HEK293 (cell line): ENCODE results near the gene TBCCD1.
A peak's percentile ranks its signal among the peaks of the same experiment; 100 is the strongest.

ENCODE experiments used
- CTCF ChIA-PET: fragments of 350-600 bp; formaldehyde crosslinking; extraction: SDS; loops from one replicate; lab custom pipeline; 2021; ENCODE audit warnings: antibody characterized with exemption; lab: Yijun Ruan, JAX
- POLR2A ChIA-PET: fragments of 300-600 bp; formaldehyde crosslinking; extraction: SDS; loops from one replicate; lab custom pipeline; 2020; ENCODE audit warnings: antibody characterized with exemption, inconsistent platforms; lab: Yijun Ruan, JAX
- H3K27ac ChIP-seq: fragments of 200-500 bp; sonication (Bioruptor generic); 2 replicates; pipeline ENCODE4 v1.5.1; 2014; ENCODE audit warnings: low read depth, low read length, control low read depth, inconsistent platforms; ENCODE audit errors: extremely low read depth
- H3K36me3 ChIP-seq, 2 experiments: fragments of 200-500 bp in 1 of 2; sonication (Bioruptor generic) in 1 of 2; 1 replicate in 1 of 2; 2 replicates in 1 of 2; pipeline ENCODE4 v1.5.1; 2014 to 2017; ENCODE audit warnings: inconsistent platforms in 2 of 2, low read length in 2 of 2; ENCODE audit not compliant: control insufficient read depth in 2 of 2, insufficient read depth in 1 of 2
- H3K4me1 ChIP-seq: fragments of 200-500 bp; sonication (Bioruptor generic); 2 replicates; pipeline ENCODE4 v1.5.1; 2014; ENCODE audit warnings: mild to moderate bottlenecking, low read length, inconsistent platforms; ENCODE audit not compliant: control insufficient read depth, insufficient read depth
- H3K4me3 ChIP-seq: 2 replicates; pipeline ENCODE4 v1.5.1; 2011; ENCODE audit warnings: low read depth, mild to moderate bottlenecking, control low read depth, low read length, moderate library complexity
- H3K9me3 ChIP-seq: fragments of 200-500 bp; sonication (Bioruptor generic); 2 replicates; pipeline ENCODE4 v1.5.1; 2014; ENCODE audit warnings: low read depth, low read length, inconsistent platforms; ENCODE audit not compliant: control insufficient read depth, insufficient read depth
- ATF2 ChIP-seq: fragments of 450-650 bp; formaldehyde crosslinking; IDR thresholded peaks from 2 replicates; pipeline ENCODE4 v1.5.1; 2016; ENCODE audit warnings: missing biosample characterization, missing genetic modification characterization, low read depth
- KLF9 ChIP-seq: fragments of 450-650 bp; formaldehyde crosslinking; IDR thresholded peaks from 2 replicates; pipeline ENCODE4 v1.5.1; 2016; ENCODE audit warnings: missing biosample characterization, missing genetic modification characterization, low read depth
- SCRT1 ChIP-seq: fragments of 450-650 bp; formaldehyde crosslinking; IDR thresholded peaks from 2 replicates; pipeline ENCODE4 v1.5.1; 2016; ENCODE audit warnings: missing biosample characterization, missing genetic modification characterization, borderline replicate concordance
- SP7 ChIP-seq: fragments of 450-650 bp; formaldehyde crosslinking; IDR thresholded peaks from 2 replicates; pipeline ENCODE4 v1.5.1; 2016; ENCODE audit warnings: missing biosample characterization, missing genetic modification characterization
- ZBTB11 ChIP-seq: fragments of 450-650 bp; formaldehyde crosslinking; conservative IDR thresholded peaks from 2 replicates; pipeline ENCODE4 v1.5.1; 2016; ENCODE audit warnings: low read depth, missing biosample characterization, missing genetic modification characterization
- ZBTB26 ChIP-seq: fragments of 450-650 bp; formaldehyde crosslinking; optimal IDR thresholded peaks from 2 replicates; pipeline ENCODE3; 2016; ENCODE audit warnings: missing biosample characterization, mild to moderate bottlenecking, missing genetic modification characterization
- ZEB2 ChIP-seq: fragments of 450-650 bp; formaldehyde crosslinking; IDR thresholded peaks from 2 replicates; pipeline ENCODE4 v1.5.1; 2016; ENCODE audit warnings: missing biosample characterization, missing genetic modification characterization
- ZFP37 ChIP-seq: fragments of 450-650 bp; formaldehyde crosslinking; IDR thresholded peaks from 2 replicates; pipeline ENCODE4 v1.5.1; 2016; ENCODE audit warnings: missing biosample characterization, missing genetic modification characterization
- ZFP69B ChIP-seq: fragments of 450-650 bp; formaldehyde crosslinking; IDR thresholded peaks from 2 replicates; pipeline ENCODE4 v1.5.1; 2016; ENCODE audit warnings: missing biosample characterization, missing genetic modification characterization
- ZNF148 ChIP-seq: fragments of 450-650 bp; formaldehyde crosslinking; IDR thresholded peaks from 2 replicates; pipeline ENCODE4 v1.5.0; 2017; ENCODE audit warnings: missing biosample characterization, missing genetic modification characterization, borderline replicate concordance
- ZNF335 ChIP-seq: fragments of 450-650 bp; formaldehyde crosslinking; conservative IDR thresholded peaks from 2 replicates; pipeline ENCODE4 v1.5.1; 2016; ENCODE audit warnings: missing biosample characterization, missing genetic modification characterization
- ZNF423 ChIP-seq: fragments of 450-650 bp; formaldehyde crosslinking; IDR thresholded peaks from 2 replicates; pipeline ENCODE4 v1.5.1; 2016; ENCODE audit warnings: missing biosample characterization, missing genetic modification characterization
- ZNF433 ChIP-seq: fragments of 450-650 bp; formaldehyde crosslinking; IDR thresholded peaks from 2 replicates; pipeline ENCODE4 v1.5.1; 2016; ENCODE audit warnings: missing biosample characterization, missing genetic modification characterization, low read depth
- ZNF76 ChIP-seq: fragments of 450-650 bp; formaldehyde crosslinking; IDR thresholded peaks from 2 replicates; pipeline ENCODE4; 2016; ENCODE audit warnings: low read depth, missing biosample characterization, missing genetic modification characterization, borderline replicate concordance
- TF ChIP-seq, protein P1 (sequence below): fragments of 450-650 bp; formaldehyde crosslinking; IDR thresholded peaks from 2 replicates; pipeline ENCODE4 v1.5.1; 2017; ENCODE audit warnings: missing biosample characterization, missing genetic modification characterization
- TF ChIP-seq, protein P2 (sequence below): fragments of 450-650 bp; formaldehyde crosslinking; IDR thresholded peaks from 2 replicates; pipeline ENCODE4 v1.5.1; 2016; ENCODE audit warnings: missing biosample characterization, missing genetic modification characterization

The TBCCD1 gene

GRCh38 chr3:186570096-186570940 lies 3.2 kb upstream of the TBCCD1 start, which contains the start of gene DNAJB11 (continued):
- TF ChIP-seq ZBTB26 (tag by site-specific recombination) (peak; percentile 24), KLF9 (tag by site-specific recombination) (0 out of 2 replicates have a peak, but pooled peaks have one; percentile 40), ATF2 (peak; percentile 97), ZNF433 (tag by site-specific recombination) (no peak), ZEB2 (tag by site-specific recombination) (peak; percentile 70), ZNF335 (tag by site-specific recombination) (peak; percentile 84), ZNF76 (0 out of 2 replicates have a peak, but pooled peaks have one; percentile 21), SP7 (tag by site-specific recombination) (0 out of 2 replicates have a peak, but pooled peaks have one; percentile 38), ZBTB11 (tag by site-specific recombination) (peak; percentile 92), ZNF148 (tag by site-specific recombination) (no peak), SCRT1 (tag by site-specific recombination) (peak; percentile 78)
- TF ChIP-seq, protein P1, sequence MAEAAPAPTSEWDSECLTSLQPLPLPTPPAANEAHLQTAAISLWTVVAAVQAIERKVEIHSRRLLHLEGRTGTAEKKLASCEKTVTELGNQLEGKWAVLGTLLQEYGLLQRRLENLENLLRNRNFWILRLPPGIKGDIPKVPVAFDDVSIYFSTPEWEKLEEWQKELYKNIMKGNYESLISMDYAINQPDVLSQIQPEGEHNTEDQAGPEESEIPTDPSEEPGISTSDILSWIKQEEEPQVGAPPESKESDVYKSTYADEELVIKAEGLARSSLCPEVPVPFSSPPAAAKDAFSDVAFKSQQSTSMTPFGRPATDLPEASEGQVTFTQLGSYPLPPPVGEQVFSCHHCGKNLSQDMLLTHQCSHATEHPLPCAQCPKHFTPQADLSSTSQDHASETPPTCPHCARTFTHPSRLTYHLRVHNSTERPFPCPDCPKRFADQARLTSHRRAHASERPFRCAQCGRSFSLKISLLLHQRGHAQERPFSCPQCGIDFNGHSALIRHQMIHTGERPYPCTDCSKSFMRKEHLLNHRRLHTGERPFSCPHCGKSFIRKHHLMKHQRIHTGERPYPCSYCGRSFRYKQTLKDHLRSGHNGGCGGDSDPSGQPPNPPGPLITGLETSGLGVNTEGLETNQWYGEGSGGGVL (tag by site-specific recombination): no peak

DNA sequence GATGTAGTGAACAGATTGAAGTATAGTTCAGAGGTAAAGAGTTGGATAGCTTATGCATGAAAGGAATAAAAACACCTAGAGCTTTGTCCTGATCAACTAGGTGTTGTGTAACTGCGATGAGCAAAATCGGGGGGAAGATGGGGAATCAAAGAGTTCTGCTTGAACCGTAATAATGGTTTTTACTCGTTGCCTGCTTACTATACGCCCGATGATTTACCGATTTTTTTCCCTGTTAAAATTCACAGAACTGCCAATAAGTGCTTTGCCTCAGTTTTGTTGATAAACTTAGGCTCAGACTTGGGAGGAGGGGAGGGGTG lies 2.6 kb upstream of the TBCCD1 start:
- CTCF ChIA-PET: interaction anchor here (0.6 to 3.0 kb wide), 3 partner anchors 45 to 408 kb away, joined by 3 to 9 read pairs (median 4); no protein-coding TSS in a partner anchor
- POLR2A ChIA-PET: interaction anchor here (0.7 to 3.3 kb wide), 10 partner anchors 11 to 632 kb away, joined by 3 to 33 read pairs (median 6); partner anchors contain the start of genes EIF4A2 and TRA2B
- Histone ChIP-seq H3K4me3 (peak overlapping the region; percentile 77), H3K9me3 (no peaks in the 10 kb centered on the region), H3K36me3 (peaks cover 0 to 29% of the 10 kb centered on the region in 2 experiments), H3K27ac (no peak overlapping the region), H3K4me1 (no peaks in the 10 kb centered on the region)
- TF ChIP-seq ZFP69B: no peak
- 0 out of 2 replicates have a peak, but pooled peaks have one; percentile 55 for TF ChIP-seq ZFP37 (tag by site-specific recombination)
- TF ChIP-seq, protein P2, sequence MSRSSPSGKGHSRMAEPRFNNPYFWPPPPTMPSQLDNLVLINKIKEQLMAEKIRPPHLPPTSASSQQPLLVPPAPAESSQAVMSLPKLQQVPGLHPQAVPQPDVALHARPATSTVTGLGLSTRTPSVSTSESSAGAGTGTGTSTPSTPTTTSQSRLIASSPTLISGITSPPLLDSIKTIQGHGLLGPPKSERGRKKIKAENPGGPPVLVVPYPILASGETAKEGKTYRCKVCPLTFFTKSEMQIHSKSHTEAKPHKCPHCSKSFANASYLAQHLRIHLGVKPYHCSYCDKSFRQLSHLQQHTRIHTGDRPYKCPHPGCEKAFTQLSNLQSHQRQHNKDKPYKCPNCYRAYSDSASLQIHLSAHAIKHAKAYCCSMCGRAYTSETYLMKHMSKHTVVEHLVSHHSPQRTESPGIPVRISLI (tag by site-specific recombination): no peak
- TF ChIP-seq ZNF423 (tag by site-specific recombination): no peak
